Caco-2 (cell line): Measurements from ENCODE around the gene IL1RL1. TPM values are rescaled to one million over a fixed set of nuclear protein-coding genes. Genes with fewer than 3 reads are reported as not detected.

Experiments
- BruUV-seq: library from RNA; stranded (reverse); fragments of 400-500 nt; replicated peaks from 2 replicates; lab custom pipeline; 2021; lab: Mats Ljungman, UMichigan
- CTCF ChIA-PET: fragments of 300-600 bp; sonication (Branson Sonifier 250); formaldehyde crosslinking; loops from one replicate; lab custom pipeline; 2022; ENCODE audit warnings: antibody characterized with exemption; lab: Charles Lee
- POLR2A ChIA-PET: fragments of 300-600 bp; sonication (Branson Sonifier 250); formaldehyde crosslinking; loops from one replicate; lab custom pipeline; 2022; ENCODE audit warnings: antibody characterized with exemption; lab: Charles Lee
- DNase-seq, 2 experiments: peaks; one replicate each; pipeline versions ENCODE4 v3.0.0 to v3.0.0-alpha.2; 2020 to 2022
- H3K27me3 ChIP-seq: replicated peaks from 2 replicates; pipeline ENCODE4 v1.6.0; 2011; ENCODE audit warnings: low read length; ENCODE audit not compliant: control insufficient read depth, insufficient read depth
- H3K36me3 ChIP-seq: 2 replicates; pipeline ENCODE4 v1.5.1; 2011; ENCODE audit warnings: low read length; ENCODE audit not compliant: control insufficient read depth, insufficient read depth
- H3K4me1 ChIP-seq: fragments of 250-450 bp; sonication (Bioruptor Pico); 2 replicates; pipeline ENCODE4 v1.5.1; 2020; ENCODE audit warnings: mild to moderate bottlenecking
- H3K4me3 ChIP-seq: 2 replicates; pipeline ENCODE4 v1.5.1; 2011; ENCODE audit warnings: low read depth, mild to moderate bottlenecking, control low read depth, low read length
- H3K9me3 ChIP-seq: fragments of 250-450 bp; sonication (Bioruptor Pico); 2 replicates; pipeline ENCODE4 v1.5.1; 2020; ENCODE audit warnings: mild to moderate bottlenecking, moderate library complexity
- H3K27ac Mint-ChIP-seq: one replicate; pipeline ENCODE4 v1.8.0; 2022; ENCODE audit warnings: mixed read lengths; ENCODE audit not compliant: unreplicated experiment
- H3K27me3 Mint-ChIP-seq: one replicate; pipeline ENCODE4 v1.8.0; 2022; ENCODE audit warnings: mixed read lengths; ENCODE audit not compliant: insufficient read depth, unreplicated experiment
- H3K36me3 Mint-ChIP-seq: one replicate; pipeline ENCODE4 v1.8.0; 2022; ENCODE audit warnings: mild to moderate bottlenecking, mixed read lengths; ENCODE audit not compliant: insufficient read depth, unreplicated experiment
- H3K4me1 Mint-ChIP-seq: one replicate; pipeline ENCODE4 v1.8.0; 2022; ENCODE audit warnings: low read depth, mixed read lengths; ENCODE audit not compliant: unreplicated experiment
- H3K4me3 Mint-ChIP-seq: one replicate; pipeline ENCODE4 v1.8.0; 2022; ENCODE audit warnings: mild to moderate bottlenecking, moderate library complexity, mixed read lengths; ENCODE audit not compliant: unreplicated experiment
- H3K9me3 Mint-ChIP-seq: one replicate; pipeline ENCODE4 v1.8.0; 2022; ENCODE audit warnings: mixed read lengths; ENCODE audit not compliant: unreplicated experiment
- CTCF ChIP-seq, 2 experiments: fragments of 200-600 bp in 1 of 2; IDR thresholded peaks; 1 replicate in 1 of 2; 2 replicates in 1 of 2; pipeline versions ENCODE4 v1.5.1 to v1.8.0; 2011 to 2022; ENCODE audit warnings: antibody characterized with exemption in 1 of 2, control low read depth in 1 of 2, inconsistent platforms in 1 of 2, low read depth in 1 of 2, low read length in 1 of 2, mild to moderate bottlenecking in 1 of 2, moderate library complexity in 1 of 2; ENCODE audit not compliant: insufficient read depth in 1 of 2, severe bottlenecking in 1 of 2, unreplicated experiment in 1 of 2
- intact Hi-C: fragments of 100-400 bp; cut with micrococcal nuclease; formaldehyde crosslinking; loops from one replicate; pipeline ENCODE4 v1.10.0; 2022; ENCODE audit not compliant: unreplicated experiment
- total RNA-seq: library from RNA; stranded (reverse); gene quantifications from 2 replicates; pipeline ENCODE4 v1.2.3, GENCODE V29; 2022

IL1RL1 gene
- total RNA-seq, 1 experiment from 2014 or later, result not detected

- Mint-ChIP-seq H3K27ac (no peak overlapping the region), H3K9me3 (peaks cover 22% of the 10 kb centered on the region), H3K4me1 (no peaks in the 10 kb centered on the region), H3K36me3 (no peaks in the 10 kb centered on the region), H3K4me3 (no peak overlapping the region), H3K27me3 (peaks cover 9% of the 10 kb centered on the region)
- CTCF ChIA-PET, result no interaction called here
- Histone ChIP-seq H3K4me1 (no peaks in the 10 kb centered on the region), H3K27me3 (no peaks in the 10 kb centered on the region; the same call in 1 of the 2 replicates), H3K36me3 (no peaks in the 10 kb centered on the region), H3K4me3 (no peak overlapping the region), H3K9me3 (peaks cover 9% of the 10 kb centered on the region)
- no peak for DNase-seq
- no peak for TF ChIP-seq CTCF (IDR thresholded peaks at IDR 0.05; ENCODE audit: insufficient read depth in 1 of 2, low read depth in 1 of 2, low read length in 1 of 2, severe bottlenecking in 1 of 2, unreplicated experiment in 1 of 2)
- POLR2A ChIA-PET, result no interaction called here
- no TSS peak for BruUV-seq
- intact Hi-C loops, result no loop called here
Measured at GRCh38 chr2:102385522-102385921, 74.2 kb downstream of the IL1RL1 start.

GRCh38 chr2:102386004-102386403 lies 74.6 kb downstream of the IL1RL1 start:
- Histone ChIP-seq H3K27me3 (no peaks in the 10 kb centered on the region; the same call in 1 of the 2 replicates), H3K36me3 (no peaks in the 10 kb centered on the region), H3K9me3 (peaks cover 9% of the 10 kb centered on the region), H3K4me1 (no peaks in the 10 kb centered on the region), H3K4me3 (no peak overlapping the region)
- Mint-ChIP-seq H3K27ac (no peak overlapping the region), H3K27me3 (peaks cover 9% of the 10 kb centered on the region), H3K4me3 (no peak overlapping the region), H3K9me3 (peaks cover 22% of the 10 kb centered on the region), H3K4me1 (no peaks in the 10 kb centered on the region), H3K36me3 (no peaks in the 10 kb centered on the region)
- intact Hi-C loops, result no loop called here
- ChIA-PET POLR2A (no interaction called here), CTCF (no interaction called here)
- no peak for DNase-seq
- BruUV-seq, result no TSS peak
- no peak for TF ChIP-seq CTCF (IDR thresholded peaks at IDR 0.05; ENCODE audit: insufficient read depth in 1 of 2, low read depth in 1 of 2, low read length in 1 of 2, severe bottlenecking in 1 of 2, unreplicated experiment in 1 of 2)

- Histone ChIP-seq H3K4me3 (no peak overlapping the region), H3K27me3 (no peaks in the 10 kb centered on the region; the same call in 1 of the 2 replicates), H3K9me3 (peaks cover 9% of the 10 kb centered on the region), H3K4me1 (no peaks in the 10 kb centered on the region), H3K36me3 (no peaks in the 10 kb centered on the region)
- Mint-ChIP-seq H3K4me3 (no peak overlapping the region), H3K9me3 (peaks cover 22% of the 10 kb centered on the region), H3K36me3 (no peaks in the 10 kb centered on the region), H3K4me1 (no peaks in the 10 kb centered on the region), H3K27me3 (peaks cover 12% of the 10 kb centered on the region), H3K27ac (no peak overlapping the region)
- no peak for DNase-seq
- no peak for TF ChIP-seq CTCF (IDR thresholded peaks at IDR 0.05; ENCODE audit: insufficient read depth in 1 of 2, low read depth in 1 of 2, low read length in 1 of 2, severe bottlenecking in 1 of 2, unreplicated experiment in 1 of 2)
- BruUV-seq, result no TSS peak
- POLR2A ChIA-PET, result no interaction called here
- intact Hi-C loops, result no loop called here
- CTCF ChIA-PET, result no interaction called here
Measured at GRCh38 chr2:102386867-102387541, 75.6 kb downstream of the IL1RL1 start.
